HG03439 (cell line): Measurements from ENCODE around the gene SPINT4.
"Not testable (repeated sequence)": the region's sequence is repeated elsewhere in the genome, so short reads cannot be mapped to it uniquely, and the experiment has no call there.

ENCODE experiments used
- ATAC-seq: cut with Tn5 transposase; IDR thresholded peaks from one replicate; pipeline ENCODE4 v1.9.1; 2021; ENCODE audit warnings: mild to moderate bottlenecking, moderate library complexity; ENCODE audit not compliant: unreplicated experiment

SPINT4 gene

DNA sequence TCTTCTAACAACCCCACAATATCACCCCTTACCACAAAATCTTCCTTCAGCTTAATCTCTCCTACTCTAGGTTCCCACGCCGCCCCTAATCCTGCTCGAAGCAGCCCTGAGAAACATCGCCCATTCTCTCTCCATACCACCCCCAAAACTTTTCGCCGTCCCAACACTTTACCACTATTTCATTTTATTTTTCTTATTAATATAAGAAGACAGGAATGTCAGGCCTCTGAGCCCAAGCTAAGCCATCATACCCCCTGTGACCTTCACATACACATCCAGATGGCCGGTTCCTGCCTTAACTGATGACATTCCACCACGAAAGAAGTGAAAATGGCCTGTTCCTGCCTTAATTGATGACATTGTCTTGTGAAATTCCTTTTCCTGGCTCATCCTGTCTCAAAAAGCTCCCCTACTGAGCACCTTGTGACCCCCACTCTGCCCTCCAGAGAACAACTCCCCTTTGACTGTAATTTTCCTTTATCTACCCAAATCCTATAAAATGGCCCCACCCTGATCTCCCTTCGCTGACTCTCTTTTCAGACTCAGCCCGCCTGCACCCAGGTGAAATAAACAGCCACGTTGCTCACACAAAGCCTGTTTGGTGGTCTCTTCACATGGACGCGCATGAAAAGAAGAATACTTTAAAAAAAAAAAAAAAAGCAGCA is 42.6 kb downstream of the SPINT4 start:
- ATAC-seq, result not testable (repeated sequence)

- ATAC-seq, result no peak
Measured at GRCh38 chr20:45765307-45765875, 43.2 kb downstream of the SPINT4 start.

DNA sequence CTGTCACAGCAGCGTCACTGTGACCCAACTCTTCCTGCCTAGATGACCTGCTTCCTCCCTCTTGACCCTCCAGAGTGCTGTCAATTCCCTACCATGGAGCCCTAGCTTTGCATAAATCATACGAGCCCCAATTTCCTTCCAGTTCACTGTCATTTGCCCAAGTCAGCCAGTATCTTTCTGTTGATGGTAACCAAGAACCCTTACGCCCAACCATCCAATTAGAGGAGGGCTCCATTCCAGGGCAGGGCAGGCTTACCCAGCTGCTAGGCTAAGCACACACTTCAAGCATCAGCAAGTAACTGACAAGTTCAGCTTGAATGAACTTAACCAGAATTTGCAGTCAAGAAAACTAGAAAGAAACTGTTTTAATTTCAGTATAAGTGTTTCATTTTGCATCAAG is 43.8 kb downstream of the SPINT4 start:
- no peak for ATAC-seq

DNA sequence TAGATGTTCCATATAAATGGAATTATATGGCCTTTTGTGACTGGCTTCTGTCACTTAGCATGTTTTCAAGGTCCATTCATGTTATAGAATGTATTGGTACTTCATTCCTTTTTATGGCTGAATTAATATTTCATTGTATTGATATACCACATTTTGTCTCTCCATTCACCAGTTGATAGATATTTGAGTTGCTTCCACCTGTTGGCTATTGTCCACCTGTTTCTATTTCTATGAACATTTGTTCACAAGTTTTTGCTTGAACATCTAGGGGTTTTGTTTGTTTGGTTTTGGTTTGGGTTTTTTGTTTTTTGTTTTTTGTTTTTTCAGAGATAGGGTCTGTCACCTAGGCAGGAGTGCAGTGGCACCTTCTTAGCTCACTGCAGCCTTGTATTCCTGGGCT is 46.3 kb downstream of the SPINT4 start:
- ATAC-seq, result no peak

GRCh38 chr20:45771182-45771759 is 49.1 kb downstream of the SPINT4 start:
- peak; percentile 60 for ATAC-seq

- ATAC-seq, result no peak
Measured at GRCh38 chr20:45772693-45773092, 50.5 kb downstream of the SPINT4 start.

DNA sequence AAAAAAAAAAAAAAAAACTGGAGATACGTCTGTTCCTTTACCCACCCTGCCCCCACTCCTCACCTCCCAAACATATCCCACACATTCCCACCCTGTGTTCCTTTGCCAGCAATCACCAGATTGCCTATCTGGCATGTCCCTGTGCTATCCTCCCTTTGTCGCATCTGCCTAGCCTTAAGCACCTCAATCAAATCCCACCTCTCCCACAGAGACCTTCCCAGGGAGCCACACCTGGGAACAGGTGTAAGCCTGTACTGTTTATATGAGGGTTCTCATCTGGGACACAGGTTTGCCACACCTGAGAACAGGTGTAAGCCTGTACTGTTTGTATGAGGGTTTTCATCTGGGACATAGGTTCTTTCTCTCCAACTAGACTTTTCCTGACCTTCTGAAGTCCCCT is 52.8 kb downstream of the SPINT4 start:
- ATAC-seq, result no peak

DNA sequence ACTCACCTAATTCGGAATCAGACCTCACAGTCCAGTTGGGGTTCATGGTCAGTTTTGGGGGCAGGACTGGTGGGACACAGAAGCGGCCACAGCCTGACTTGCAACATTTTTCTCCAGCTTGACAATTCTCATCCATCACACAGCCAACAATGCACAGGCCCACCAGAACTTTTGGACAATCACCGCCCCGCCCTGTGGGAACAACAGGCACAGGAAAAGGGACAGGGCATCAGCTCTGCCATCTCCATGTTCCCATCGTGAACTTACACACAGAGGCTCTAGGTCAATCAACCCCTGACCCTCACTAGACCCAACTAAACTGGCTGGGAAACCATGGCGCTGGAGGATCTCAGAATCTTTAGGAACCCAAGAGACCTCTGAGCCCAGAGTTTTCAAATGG is 53.3 kb downstream of the SPINT4 start:
- ATAC-seq, result no peak
